NCI-H2029 treated with DMSO at 0.1 percent for 48 hours (cell line): ENCODE measurements around the gene SPINK1.
"Not testable (repeated sequence)": the region's sequence is repeated elsewhere in the genome, so short reads cannot be mapped to it uniquely, and the experiment has no call there.

Experiments used
- DNase-seq: peaks from one replicate; lab custom pipeline; 2025; lab: John Stamatoyannopoulos, UW

The SPINK1 gene

DNA sequence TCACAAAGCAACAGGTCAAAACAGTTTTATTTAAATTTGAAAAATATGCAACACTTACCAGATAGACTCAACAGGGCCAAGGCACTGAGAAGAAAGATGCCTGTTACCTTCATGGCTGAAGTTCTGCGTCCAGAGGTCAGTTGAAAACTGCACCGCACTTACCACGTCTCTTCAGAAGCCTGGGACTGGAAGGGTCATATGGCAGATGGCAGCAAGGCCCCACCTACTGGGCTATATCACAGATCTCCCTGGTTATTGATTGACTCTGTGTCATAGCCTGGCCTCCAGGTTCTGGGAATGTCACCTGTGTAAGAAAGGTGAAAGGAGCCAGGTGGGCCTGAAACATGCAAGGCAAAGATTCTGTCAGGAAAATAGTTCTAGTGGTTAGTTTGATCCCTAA, at the start of gene SPINK1:
Gene SPINK1 (minus strand): TSS at position 207 of the 400 bp plus-strand sequence. CDS start 94 bp downstream, at position 113.
- no peak for DNase-seq

DNA sequence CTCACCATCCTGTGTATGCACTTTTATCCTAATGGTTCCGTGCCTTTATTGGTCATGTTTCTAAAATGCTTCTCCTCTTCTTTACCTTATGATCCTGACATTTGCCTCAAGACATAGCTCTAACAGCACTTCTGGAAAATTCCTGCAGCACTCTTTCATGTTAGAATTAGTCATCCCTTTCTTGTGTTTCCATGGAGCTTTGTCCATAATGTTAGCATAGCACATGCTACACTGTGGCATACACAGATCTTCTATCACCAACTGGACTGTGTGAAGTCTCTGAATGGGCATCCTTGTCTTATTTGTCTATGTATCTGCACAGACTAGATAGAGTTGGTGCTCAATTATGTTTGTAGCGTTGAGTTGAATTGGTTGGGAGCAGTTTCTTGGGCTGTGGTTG, 49.0 kb upstream of the SPINK1 start:
- DNase-seq = no peak

DNA sequence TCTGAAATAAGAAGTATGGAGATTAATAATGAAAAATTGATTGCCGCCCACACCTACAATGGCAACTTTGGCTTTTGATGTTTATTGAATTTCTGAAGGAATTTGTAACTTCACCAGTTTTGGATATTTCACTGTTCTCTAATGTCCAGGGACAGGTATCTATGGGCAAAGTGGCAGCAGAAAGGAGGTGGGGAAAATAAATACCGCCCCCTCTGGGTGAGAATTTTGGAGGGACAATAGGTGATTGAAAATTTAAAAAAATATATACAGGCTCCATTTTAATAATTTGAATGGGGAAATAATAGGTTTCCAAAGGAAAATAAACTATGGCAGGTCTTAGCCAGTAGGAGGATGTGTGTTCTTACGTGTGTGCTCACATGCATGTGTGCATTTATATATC, 48.3 kb upstream of the SPINK1 start:
- no peak for DNase-seq

DNA sequence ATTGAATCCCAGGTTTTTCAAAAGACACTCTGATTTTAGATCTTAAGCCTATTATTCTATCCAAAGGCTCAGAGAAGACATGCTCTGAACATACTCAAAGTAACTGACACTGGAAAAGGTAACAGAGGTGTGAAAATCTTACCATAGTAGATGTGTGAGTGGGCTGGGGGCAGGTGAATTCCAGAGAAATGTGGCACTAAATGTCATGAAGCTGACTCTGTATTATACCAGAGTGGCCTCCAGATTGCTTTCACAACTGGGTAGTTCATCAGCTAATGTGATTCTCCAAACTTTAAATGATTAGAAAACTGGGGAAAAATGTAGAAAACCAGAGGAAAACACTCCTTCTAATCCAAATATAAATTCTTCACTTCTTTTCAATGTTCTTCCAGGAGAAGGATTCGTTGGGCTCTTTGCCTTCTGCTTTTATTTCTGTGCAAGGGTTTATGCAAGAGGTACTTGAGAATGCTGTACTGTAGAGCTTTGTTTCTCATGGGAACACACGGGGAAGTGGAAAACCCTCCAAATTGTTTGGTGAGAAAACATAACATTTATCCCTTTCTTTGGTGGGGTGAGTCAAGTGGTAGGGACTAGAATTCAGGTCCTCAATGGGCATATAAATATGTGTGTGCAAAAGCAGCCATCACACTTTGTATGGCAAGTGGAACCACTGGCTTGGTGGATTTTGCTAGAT, 46.7 kb upstream of the SPINK1 start, which contains the start of gene SCGB3A2:
Gene SCGB3A2 (plus strand): TSS at position 646 of the 694 bp plus-strand sequence. CDS start 93 bp downstream, outside the sequence.
- DNase-seq = no peak

DNA sequence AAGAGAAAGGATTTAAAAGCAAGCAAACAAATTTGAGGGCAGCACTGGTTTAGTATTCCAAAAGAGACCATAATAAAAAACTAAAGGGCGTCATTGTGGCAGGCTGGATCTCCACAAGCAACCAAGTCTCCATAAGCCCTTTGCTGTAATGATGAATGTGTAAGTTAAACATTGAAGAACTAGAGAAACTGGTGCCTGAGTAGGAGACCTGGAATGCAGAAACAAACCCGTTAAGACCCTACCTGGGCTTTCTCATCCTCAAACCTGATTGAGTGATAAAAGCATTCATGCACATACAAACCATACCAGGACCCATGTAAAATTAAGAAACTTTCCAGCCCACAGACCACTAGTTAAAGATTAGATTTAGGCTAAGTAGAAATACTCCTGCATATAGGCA, 45.2 kb upstream of the SPINK1 start:
- no peak for DNase-seq

GRCh38 chr5:147876141-147876540, 44.7 kb upstream of the SPINK1 start:
- no peak for DNase-seq

DNA sequence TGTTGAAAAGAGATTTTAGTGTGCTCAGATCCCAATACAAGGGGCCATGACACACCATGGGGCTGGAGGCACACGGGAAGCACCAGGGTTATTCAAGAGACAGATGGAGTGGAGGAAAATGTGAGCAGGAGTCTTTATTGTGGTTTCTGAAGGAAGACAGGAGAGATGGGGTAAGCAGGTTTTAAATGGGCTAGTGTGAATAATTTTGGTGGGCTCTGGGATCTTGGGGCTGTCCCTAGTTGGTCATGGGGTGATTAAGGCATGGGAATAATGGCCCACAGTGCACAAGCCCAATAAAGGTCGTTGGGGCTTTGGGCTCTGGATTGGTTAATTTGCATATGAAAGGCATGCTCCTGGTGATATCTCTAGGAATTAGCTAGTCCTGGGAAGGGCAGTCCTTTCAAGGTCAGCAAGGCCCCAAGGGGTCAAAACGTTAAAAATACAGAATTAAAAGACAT, 43.5 kb upstream of the SPINK1 start:
- no peak for DNase-seq

DNA sequence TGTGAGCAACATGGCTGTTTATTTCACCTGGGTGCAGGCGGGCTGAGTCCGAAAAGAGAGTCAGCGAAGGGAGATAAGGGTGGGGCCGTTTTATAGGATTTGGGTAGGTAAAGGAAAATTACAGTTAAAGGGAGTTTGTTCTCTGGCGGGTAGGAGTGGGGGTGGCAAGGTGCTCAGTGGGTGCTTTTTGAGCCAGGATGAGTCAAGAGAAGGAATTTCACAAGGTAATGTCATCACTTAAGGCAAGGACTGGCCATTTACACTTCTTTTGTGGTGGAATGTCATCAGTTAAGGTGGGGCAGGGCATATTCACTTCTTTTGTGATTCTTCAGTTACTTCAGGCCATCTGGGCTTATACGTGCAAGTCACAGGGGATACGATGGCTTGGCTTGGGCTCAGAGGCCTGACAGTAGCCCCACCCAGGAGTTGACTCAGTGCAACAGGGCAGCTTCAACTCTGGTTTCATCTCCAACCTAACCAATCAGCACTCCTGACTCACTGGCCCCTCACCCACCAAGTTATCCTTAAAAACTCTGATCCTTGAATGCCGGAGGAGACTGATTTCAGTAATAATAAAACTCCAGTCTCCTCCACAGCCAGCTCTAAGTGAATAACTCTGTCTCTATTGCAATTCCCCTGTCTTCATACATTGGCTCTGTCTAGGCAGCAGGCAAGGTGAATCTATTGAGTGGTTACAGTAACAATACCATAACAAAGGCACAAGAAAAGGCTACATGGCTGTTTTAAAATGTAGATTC, 42.8 kb upstream of the SPINK1 start:
- DNase-seq = not testable (repeated sequence)

GRCh38 chr5:147872744-147873435, 41.4 kb upstream of the SPINK1 start:
- not testable (repeated sequence) for DNase-seq

DNA sequence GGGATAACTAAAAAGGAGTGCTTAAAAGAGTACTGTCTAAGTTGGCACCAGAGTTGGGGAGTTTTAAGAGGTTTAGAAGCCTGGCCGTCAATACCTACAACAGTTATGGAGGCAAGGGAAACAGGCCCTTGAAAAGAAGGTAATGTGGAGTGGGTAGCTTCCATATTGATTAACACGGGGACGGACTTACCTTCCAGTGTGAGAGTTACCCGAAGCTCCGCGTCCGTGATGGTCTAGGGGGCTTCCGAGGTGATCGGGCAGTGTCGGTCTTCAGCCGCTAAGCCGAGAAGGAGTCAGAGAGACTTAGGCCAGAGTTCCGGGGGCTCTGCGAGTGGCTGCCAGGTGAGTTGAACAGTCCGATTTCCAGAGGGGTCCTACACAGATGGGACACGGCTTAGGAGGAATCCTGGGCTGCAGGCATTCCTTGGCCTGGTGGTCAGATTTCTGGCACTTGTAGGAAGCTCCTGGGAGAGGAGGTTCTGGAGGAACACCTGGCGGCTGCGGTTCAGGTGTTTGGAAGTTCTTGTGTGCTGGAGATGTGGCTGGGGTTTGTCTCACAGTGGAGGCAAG, 40.6 kb upstream of the SPINK1 start:
- DNase-seq = not testable (repeated sequence)

DNA sequence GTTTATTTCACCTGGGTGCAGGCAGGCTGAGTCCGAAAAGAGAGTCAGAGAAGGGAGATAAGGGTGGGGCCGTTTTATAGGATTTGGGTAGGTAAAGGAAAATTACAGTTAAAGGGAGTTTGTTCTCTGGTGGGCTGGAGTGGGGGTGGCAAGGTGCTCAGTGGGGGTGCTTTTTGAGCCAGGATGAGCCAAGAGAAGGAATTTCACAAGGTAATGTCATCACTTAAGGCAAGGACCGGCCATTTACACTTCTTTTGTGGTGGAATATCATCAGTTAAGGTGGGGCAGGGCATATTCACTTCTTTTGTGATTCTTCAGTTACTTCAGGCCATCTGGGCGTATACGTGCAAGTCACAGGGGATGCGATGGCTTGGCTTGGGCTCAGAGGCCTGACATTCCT, 38.4 kb upstream of the SPINK1 start:
- not testable (repeated sequence) for DNase-seq

GRCh38 chr5:147869112-147869511, 37.6 kb upstream of the SPINK1 start:
- DNase-seq = no peak

- no peak for DNase-seq
These were observed 32.1 kb upstream of the SPINK1 start for GRCh38 chr5:147863454-147864158.

GRCh38 chr5:147860641-147861025, 29.2 kb upstream of the SPINK1 start:
- DNase-seq = no peak

DNA sequence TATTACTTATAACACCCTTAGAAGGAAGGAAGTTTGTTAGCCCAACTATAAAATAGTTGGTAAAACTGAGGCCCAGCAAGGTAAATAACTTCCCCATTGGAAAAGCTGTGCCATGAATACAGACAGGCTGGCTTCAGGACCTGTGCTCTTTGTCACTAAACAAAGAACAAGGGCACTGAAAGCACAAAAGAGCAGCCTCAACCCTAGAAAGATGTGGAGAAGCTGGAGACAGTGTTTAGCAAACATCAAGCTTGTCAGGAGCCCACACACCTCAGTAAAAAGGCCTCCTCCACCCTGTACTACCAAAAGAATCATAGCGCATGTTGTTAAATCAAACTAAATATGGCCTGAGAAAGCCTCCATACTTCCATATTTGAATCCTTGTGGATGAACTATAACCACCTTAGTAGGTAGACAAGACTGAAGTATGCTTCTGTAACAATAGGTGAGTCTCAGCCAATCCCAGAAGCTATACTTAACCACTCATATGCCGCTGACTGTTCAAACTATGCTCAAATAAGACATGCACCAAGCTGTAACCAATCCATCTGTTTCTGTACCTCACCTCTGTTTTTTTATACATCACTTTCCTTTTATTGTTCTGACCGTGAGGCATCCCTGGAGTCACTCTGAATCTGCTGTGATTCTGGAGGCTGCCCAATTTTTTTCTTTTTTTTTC, 28.6 kb upstream of the SPINK1 start:
- DNase-seq = no peak

DNA sequence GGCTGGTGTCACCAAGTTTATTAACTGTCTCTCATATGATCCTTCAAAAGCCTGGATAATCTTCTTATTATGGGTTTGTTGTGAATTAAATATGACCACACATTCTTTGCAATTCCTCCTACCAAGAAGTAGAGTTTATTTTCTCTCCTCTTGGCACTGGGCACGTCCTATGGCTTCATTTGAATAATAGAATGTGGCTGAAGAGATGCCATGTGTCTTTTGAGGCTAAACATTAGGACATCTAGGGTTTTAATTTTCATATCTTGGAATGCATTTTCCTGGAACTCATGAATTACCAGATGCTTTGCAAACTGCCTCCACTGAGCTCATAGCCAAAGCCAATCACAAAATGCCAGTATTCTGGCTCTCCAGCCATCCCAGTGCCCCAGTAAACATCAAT, 27.1 kb upstream of the SPINK1 start:
- no peak for DNase-seq

- no peak for DNase-seq
These were observed 26.0 kb upstream of the SPINK1 start for GRCh38 chr5:147857302-147858129.

DNA sequence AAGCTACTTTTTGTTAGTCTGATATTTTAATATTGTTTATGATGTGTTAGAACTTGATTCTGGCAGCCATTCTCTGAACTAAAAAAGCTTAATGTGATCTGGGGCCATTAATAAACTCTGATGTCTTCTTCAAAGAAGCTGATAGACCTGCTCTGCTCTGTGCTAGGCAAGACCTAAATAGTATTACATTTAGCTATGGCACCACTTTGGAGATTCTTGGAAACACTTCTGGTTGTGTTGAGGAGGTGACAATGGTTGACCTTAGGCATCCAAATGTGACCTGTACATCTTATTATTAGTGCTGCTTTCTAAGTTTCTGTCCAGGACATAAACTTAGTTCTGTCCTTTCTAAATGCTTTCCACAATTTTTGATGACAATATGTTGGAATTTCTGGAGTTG, 25.3 kb upstream of the SPINK1 start:
- no peak for DNase-seq

DNA sequence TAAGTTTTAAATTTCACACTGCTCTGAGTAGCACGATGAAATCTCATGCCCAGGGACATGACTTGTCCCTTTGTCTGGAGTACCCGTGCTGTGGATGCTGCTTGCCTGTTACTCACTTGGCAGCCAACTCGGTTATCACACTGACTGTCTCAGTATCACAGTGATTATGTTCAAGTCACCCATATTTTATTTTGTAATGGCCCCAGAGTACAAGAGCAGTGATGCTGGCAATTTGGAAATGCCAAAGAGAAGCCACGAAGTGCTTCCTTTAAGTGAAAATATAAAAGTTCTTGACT, 24.3 kb upstream of the SPINK1 start:
- DNase-seq = no peak
